ENCODE measurements around the gene ATP8B3. TPM values are rescaled to one million over a fixed set of nuclear protein-coding genes. Genes with fewer than 3 reads are reported as not detected.

The ATP8B3 gene
- total RNA-seq, 1 experiment from 2014 or later = 9.6 TPM

DNA sequence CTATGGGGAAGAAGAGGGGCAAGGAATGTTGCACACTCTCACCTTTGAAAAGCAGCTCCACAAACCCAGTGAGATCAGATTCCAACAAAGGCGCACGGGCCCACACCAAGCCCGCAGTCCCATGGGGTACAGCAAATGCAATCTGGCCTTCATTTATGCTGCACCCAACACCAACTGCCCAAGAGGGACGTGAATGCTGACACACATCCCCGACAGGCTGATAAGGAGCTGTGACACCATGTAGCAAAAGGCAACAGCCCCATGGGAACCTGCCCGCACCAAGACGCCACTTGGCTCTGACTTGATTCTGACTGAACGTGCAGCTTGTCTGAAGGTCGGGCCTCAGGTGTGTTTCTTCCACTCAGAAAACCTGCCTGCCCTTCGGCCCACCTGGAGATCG lies 18.9 kb upstream of the ATP8B3 start:
- WGBS (ENCODE audit: extremely low coverage, insufficient read length, low lambda C conversion rate) = no CpG with 5 or more reads among the region's 11 CpGs
- H2AK5ac ChIP-seq (ENCODE audit: insufficient read length, low read length) = no peak overlapping the region
- no peak overlapping the region for H4K5ac ChIP-seq (ENCODE audit: insufficient read length, low read depth, low read length)
- H3K4me3 Mint-ChIP-seq = no peak overlapping the region
- H3K23ac ChIP-seq (ENCODE audit: insufficient read length, low read depth, low read length) = no peak overlapping the region
- H3K27ac ChIP-seq (ENCODE audit: insufficient read length, low read depth, low read length) = no peak overlapping the region
- TF ChIP-seq, protein P1, sequence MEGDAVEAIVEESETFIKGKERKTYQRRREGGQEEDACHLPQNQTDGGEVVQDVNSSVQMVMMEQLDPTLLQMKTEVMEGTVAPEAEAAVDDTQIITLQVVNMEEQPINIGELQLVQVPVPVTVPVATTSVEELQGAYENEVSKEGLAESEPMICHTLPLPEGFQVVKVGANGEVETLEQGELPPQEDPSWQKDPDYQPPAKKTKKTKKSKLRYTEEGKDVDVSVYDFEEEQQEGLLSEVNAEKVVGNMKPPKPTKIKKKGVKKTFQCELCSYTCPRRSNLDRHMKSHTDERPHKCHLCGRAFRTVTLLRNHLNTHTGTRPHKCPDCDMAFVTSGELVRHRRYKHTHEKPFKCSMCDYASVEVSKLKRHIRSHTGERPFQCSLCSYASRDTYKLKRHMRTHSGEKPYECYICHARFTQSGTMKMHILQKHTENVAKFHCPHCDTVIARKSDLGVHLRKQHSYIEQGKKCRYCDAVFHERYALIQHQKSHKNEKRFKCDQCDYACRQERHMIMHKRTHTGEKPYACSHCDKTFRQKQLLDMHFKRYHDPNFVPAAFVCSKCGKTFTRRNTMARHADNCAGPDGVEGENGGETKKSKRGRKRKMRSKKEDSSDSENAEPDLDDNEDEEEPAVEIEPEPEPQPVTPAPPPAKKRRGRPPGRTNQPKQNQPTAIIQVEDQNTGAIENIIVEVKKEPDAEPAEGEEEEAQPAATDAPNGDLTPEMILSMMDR (conservative IDR thresholded peaks at IDR 0.05) = no peak
- H2BK15ac ChIP-seq (ENCODE audit: low read depth, low read length) = no peak overlapping the region
- H3K4me2 ChIP-seq (ENCODE audit: insufficient read depth, insufficient read length, low read length) = no peak overlapping the region
- no peak overlapping the region for H3K18ac ChIP-seq (ENCODE audit: insufficient read length, low read depth, low read length)
- H3K9me3 ChIP-seq (ENCODE audit: control insufficient read depth, low read depth, low read length) = no peaks in the 10 kb centered on the region
- H2BK12ac ChIP-seq (ENCODE audit: insufficient read length, low read depth, low read length) = no peak overlapping the region
- peak overlapping the region in 2 of 3 experiments; percentile 49 to 80; a peak in 3 of 7 replicates for H3K27ac Mint-ChIP-seq
- peaks cover under 1 to 12% (median 3%) of the 10 kb centered on the region in 3 experiments; a peak in 6 of 7 replicates for H3K36me3 Mint-ChIP-seq (ENCODE audit: insufficient read depth in 1 of 3, low read depth in 3 of 3)
- H3K4ac ChIP-seq (ENCODE audit: low read depth, low read length) = no peak overlapping the region
- H4K91ac ChIP-seq (ENCODE audit: insufficient read length, low read depth, low read length) = no peak overlapping the region
- H3K9ac ChIP-seq (ENCODE audit: extremely low read depth, insufficient read length, low read length) = no peak overlapping the region
- no peak overlapping the region for H2AFZ ChIP-seq (ENCODE audit: low read length)
- no peak overlapping the region for H2BK120ac ChIP-seq (ENCODE audit: low read depth, low read length, poor library complexity, severe bottlenecking)
- no peaks in the 10 kb centered on the region for H3K27me3 ChIP-seq (ENCODE audit: insufficient read depth, low read length)
- no peaks in the 10 kb centered on the region for H3K4me1 ChIP-seq (ENCODE audit: insufficient read depth, low read length)
- peaks cover 4% of the 10 kb centered on the region for H4K20me1 ChIP-seq (ENCODE audit: control insufficient read depth, insufficient read depth, insufficient read length)
- H2BK20ac ChIP-seq (ENCODE audit: low read depth, low read length, poor library complexity, severe bottlenecking) = no peak overlapping the region
- no peak for DNase-seq
- H3K14ac ChIP-seq (ENCODE audit: insufficient read depth, low read length) = no peak overlapping the region; the same call in 1 of the 2 replicates
- H3K79me2 ChIP-seq (ENCODE audit: insufficient read depth, low read length) = peaks cover 2% of the 10 kb centered on the region; the same call in 1 of the 2 replicates
- H3K27me3 Mint-ChIP-seq (ENCODE audit: low read depth) = no peaks in the 10 kb centered on the region
- no peak overlapping the region for H4K8ac ChIP-seq (replicated peaks; ENCODE audit: insufficient read length, low read depth, low read length)
- no peak overlapping the region for H2BK5ac ChIP-seq (ENCODE audit: insufficient read length, low read length)
- H3K56ac ChIP-seq (ENCODE audit: insufficient read length, low read depth, low read length) = no peak overlapping the region
- no peaks in the 10 kb centered on the region; a peak in 1 of 5 replicates for H3K9me3 Mint-ChIP-seq
- H3K4me1 Mint-ChIP-seq = peaks cover 3 to 16% of the 10 kb centered on the region in 2 experiments; a peak in 3 of 4 replicates
- H3K79me1 ChIP-seq (ENCODE audit: insufficient read depth, low read depth, low read length, poor library complexity, severe bottlenecking) = peaks cover 3% of the 10 kb centered on the region
- H3T11ph ChIP-seq (ENCODE audit: low read length) = no peak overlapping the region
- no peaks in the 10 kb centered on the region for H3K23me2 ChIP-seq (ENCODE audit: insufficient read length, low read depth, low read length, poor library complexity, severe bottlenecking)

Data from H9 (cell line).